ENCODE data around the gene TMEM200C.
"Not testable (repeated sequence)": the region's sequence is repeated elsewhere in the genome, so short reads cannot be mapped to it uniquely, and the experiment has no call there.

Gene TMEM200C

DNA sequence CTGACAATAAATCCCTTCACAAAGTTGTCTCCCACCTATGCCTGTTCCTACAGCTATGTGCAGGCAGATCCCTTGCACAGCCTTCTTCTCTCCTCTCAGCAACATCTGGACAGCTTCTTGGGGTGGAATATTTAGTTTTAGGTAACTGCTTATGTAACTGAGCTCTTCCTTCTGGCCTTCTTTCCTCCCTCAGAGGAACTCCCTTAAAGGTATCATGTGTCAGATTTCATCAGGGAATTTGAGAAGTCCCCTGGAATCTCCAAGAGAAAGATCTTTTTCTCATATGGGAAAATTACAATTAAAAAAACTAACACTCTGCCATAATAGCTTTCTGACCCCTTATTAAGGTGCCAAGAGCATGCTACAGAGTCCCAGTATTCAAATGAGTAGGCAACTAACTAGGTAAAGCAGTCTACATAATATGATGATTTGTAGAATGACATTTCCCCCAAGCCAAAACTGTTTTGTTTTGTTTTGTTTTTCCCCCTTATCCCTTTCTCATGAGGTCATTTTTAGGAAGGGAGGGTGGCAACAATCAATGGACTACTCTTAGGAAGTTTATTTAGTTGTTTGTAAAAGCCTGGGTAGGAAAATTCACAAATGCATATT, 2.4 kb downstream of the TMEM200C start:
- no peak for DNase-seq (ENCODE audit: low read depth in 2 of 2, low spot score in 1 of 2)

DNA sequence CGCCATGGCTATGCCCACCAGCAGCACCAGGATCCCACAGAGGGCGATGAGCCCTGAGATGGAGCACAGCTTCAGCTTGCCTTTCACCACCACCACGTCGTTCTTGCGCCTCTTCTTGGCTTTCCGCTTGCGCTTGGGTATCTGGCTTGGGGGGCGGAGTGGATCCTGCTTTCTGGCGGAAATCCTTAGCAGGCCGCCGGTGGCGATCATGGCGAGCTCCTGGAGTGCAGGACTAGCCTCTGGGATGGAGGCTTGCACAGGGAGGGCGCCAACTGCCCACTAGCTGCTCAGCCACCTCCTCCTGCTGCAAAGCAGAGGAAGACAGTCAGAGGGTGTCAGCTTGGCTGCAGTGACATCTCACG, 3.5 kb downstream of the TMEM200C start:
- no peak for DNase-seq (ENCODE audit: low read depth in 2 of 2, low spot score in 1 of 2)

DNA sequence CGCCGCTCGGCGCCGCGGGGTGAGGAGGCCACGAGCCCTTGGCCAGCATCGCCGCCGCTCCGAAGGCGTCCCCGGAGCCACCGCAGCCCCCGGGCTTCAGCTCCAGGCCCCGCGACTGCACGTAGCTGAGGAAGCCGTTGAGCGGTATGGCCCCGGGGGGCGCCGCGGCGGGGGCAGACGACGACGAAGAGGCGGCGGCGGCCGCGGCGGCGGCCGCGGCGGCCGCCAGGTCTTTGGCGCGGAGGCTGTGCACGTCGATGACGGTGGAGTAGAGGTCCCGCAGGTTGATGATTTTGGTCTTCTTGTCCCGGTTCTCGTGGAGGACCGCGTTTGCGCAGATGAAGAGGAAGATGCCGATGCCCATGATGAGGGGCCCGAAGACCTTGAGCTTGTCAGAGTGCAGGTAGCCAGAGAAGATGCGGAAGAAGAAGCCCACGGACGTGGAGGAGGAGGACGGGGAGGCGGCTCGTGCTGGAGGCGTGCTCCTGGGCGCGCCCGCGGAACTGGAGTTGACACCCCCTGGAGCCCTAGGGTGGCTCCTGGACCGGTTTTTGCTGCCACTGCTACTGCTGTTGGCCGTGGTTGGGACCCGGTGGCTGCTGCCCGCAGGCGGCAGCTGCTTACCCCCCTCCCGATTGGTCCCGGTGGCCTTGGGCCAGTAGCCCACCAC, 4.0 kb downstream of the TMEM200C start:
- DNase-seq (ENCODE audit: low read depth in 2 of 2, low spot score in 1 of 2): no peak

DNA sequence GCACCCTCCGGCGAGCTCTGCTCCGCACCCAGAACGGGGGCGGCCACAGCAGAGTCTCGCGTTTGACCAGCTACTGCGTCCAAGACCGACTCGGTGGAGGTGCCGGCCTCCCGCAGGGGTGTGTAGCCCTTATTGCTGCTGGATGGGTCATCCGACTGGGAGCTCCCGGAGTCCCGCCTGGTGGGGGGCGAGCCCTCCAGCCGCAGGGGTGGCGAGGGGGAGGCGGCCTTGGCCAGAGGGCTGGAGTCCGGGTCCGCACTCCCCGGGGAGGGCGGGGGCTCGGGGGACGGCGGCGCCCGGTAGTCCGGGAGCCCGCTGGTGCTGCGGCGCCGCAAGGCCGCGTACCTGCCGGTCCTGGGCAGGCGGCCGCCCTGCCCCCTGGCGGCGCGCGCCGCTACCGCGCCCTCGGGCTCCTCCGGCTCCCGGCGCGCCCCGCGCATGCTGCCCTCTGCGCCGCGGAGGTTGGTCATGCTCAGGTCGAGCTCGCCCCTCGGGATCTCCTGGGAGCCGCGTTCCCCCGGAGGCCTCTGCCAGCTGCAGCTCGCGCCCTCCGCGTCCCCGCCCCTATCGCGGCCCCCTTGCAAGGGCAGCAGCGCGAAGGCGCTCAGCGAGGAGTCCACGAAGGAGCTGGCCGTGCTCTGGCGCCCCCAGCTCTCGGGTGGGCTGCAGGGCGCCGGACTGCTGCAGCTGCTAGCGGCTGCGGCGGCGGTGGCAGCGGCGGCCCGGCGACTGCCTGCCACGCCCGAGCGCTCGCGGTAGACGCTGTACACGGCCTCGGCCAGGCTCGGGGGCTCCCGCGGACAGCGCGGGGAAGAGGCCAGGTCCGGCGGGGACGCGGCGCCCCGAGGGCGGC, 4.8 kb downstream of the TMEM200C start:
- no peak for DNase-seq (ENCODE audit: low read depth in 2 of 2, low spot score in 1 of 2)

DNA sequence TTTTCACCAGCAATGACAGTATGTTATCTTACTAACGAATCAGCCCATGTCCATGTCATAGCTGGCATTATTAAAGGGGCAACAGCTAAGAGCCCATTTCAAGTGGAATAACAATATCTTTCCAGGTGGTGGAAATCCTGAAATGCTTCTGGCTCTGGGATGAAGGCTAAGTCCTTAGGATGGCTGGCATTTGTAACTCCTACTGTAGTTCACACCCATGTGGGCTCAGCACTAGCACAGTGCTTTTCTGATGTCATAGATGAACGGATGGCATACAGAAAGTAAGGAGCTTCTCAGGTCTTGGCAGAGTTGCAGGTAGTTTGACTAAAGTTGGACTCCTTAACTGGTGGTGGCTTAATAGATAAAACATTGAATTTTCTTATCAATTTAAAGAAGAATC, 10.0 kb downstream of the TMEM200C start:
- DNase-seq (ENCODE audit: low read depth in 2 of 2, low spot score in 1 of 2): no peak

DNA sequence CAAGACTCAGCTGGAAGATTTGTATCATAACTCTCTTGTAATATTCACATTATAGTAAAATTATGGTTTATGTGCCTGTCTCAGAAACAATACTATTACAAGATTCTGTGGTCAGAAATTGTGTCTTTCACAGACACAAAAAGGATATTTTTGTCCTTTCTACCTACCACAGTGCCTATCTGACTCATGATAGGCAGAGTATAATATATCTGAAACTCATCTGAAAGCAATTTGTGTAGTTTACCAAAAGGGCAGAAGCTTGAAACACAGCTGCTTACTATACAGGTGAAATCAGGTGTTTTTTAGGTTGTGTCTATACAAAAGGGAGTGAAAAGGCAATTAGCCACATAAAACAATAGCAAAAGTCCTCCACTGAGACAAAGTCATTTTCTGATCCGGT, 10.9 kb downstream of the TMEM200C start:
- no peak for DNase-seq (ENCODE audit: low read depth in 2 of 2, low spot score in 1 of 2)

DNA sequence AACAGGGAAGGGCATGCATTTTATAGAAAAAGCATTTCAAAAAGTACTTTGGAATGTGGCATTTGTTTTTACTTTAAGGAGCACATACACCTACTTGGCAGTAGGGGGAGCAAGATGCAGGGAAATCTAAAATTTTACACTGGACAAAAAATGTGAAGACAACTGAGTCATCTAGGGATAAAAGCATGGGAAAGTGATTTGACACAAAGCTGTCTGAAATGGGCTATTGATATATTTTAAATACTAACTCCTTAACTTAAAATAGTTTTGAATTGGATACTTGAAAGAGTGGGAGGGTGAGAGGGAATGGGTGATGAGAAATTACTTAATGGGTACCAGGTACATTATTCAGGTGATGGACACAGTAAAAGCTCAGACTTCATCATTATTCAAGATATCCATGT, 15.8 kb downstream of the TMEM200C start:
- no peak for DNase-seq (ENCODE audit: low read depth in 2 of 2, low spot score in 1 of 2)

DNA sequence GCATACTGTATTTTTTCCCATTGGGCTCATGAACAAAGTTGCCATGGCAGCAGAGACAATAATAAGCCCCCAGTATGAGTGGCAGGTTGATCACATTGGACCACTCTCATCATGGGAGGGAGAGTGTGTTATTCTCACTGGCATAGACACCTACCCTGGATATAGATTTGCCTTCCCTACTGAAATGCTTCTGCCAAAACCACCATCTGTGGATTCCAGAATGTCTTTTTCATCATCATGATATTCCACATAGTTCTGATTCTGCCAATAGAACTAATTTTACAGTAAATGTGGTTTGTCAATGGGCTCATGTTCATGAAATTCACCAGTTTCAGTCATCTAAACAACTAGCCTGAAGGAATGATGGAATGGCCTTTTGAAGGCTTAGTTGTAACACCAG, 18.4 kb downstream of the TMEM200C start:
- DNase-seq (ENCODE audit: low read depth in 2 of 2, low spot score in 1 of 2): no peak

DNA sequence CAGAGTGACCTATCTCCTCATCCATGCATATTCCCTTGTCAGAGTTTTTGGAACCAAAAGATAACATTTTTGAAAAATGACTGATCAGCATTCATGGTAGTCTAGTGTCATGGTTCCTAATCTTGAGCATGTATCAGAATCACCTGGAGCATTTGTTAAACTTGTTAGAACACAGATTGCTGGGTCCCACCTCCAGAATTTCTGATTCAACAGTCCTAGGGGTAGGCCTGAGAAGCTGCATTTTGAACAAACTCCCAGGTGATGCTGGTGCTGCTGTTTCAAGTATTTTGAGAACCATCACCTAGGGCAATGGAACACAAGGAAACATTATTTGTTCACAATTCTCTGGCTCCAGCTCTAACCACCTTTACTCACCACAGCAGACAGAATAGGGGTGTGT, 21.0 kb downstream of the TMEM200C start:
- no peak for DNase-seq (ENCODE audit: low read depth in 2 of 2, low spot score in 1 of 2)

DNA sequence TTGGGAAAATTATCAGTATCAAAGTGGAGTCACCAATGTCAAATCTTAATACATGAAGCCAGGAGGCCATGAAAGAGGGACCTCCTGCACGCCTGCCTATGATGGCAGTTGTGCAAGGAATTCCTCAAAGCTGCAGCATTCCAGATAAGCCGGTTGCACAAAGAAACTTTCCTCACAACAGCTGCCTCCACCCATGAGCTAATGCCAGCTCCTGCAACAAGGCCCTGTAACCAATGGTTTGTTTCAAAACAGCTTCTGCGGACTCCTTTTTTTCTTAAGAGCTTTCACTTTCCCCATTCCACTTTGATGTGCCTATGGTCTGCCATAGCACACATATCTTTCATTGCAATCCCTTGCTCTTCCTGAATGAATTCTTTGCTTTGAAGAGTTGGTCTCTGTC, 22.4 kb downstream of the TMEM200C start:
- no peak for DNase-seq (ENCODE audit: low read depth in 2 of 2, low spot score in 1 of 2)

DNA sequence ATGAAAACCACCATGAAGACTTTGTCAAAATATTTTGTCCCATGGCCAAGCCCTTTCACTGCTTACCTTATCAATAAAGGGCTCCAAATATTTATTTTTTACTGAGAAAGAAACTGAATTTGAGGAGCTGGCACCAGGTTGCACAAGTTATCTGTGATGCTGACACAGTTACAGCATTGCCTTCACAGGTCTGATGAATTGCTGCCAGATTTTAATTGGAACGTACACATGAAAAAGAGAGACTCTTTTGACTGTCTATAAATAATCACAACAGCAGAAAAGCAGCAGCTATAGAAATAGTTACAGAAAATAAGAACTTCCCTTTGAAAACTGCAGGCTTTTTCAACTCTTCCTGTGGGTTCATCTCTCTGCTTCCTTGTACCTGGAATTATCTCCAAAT, 23.9 kb downstream of the TMEM200C start:
- no peak for DNase-seq (ENCODE audit: low read depth in 2 of 2, low spot score in 1 of 2)

DNA sequence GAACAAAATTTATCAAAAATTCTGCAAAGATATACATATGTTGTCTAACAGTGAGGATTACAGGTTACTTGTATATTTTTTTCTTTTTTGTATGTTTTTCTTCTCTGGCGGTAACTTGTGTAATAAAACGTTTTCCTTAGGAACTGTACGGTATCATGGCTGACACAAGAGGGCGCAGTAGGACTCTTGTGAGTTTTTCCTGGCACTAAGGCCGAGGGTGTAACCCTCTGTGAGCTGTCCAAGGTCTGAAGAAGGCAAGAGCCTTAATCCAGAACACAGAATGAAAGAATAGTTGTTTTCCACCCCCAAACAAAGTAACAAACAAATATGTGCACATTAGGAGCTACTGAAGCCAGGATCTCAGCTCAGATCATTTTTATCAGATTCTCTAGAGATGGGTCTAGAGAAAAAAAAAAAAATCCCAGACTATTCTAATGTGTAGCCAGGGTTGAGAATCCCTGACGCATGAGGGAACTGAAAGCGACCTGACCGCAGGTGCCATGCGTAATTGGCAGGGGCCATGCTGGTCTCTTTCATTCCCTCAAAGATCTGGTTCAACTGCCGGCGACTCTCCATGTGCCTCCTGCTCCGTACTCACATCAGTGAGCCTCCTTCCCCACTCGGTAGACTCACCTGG, 27.0 kb downstream of the TMEM200C start:
- DNase-seq (ENCODE audit: low read depth in 2 of 2, low spot score in 1 of 2): no peak

DNA sequence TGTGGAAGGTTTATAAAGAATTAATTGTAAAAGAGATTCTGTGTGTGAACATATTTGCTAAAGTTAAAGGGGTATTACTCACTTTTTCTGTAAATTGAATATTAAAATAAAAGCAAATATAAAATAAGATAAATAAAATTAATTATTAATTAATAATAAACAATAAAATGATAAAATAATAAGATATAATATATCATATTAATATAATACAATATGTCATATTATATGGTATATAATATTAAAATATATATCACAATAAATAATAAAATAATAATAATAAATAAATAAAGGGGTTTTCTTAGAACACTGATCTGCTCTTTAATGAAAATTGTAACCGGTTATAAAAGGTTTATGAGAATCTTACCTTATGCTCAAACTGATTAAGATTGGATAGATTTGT, 29.8 kb downstream of the TMEM200C start:
- DNase-seq (ENCODE audit: low read depth in 2 of 2, low spot score in 1 of 2): no peak

DNA sequence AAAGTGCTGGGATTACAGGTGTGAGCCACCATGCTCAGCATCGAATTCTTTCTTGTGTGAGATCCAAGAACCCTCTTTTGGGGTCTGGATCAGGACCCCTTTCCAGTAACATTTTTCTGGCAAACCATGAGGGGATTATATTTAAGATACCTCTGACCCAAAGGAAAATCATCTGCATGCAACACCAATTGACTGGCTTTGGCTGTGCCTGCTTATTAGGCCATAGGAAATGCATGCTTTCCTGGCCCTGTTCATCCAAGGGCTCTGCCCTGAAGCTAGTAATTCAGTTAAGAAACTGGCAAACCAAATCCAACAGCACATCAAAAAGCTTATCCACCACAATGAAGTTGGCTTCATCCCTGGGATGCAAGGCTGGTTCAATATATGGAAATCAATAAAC, 33.2 kb downstream of the TMEM200C start:
- DNase-seq (ENCODE audit: low read depth in 2 of 2, low spot score in 1 of 2): not testable (repeated sequence)

DNA sequence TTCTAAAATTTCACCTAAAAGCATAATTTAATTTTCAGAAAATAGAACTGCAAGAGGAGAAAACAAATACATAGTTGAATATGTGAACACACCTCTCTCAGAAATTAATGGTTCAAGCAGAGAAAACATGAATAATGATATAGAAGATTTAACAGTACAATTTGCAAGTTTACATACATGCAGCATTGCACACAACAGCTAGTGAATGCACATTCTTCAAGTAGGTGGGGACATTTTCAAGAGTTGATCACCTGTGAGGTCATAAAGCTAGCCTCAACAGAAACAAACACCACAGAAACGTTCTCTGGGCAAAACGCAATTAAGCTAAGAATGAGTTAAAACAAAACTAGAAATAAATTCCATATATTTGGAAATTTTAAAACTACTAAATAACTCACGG, 38.1 kb downstream of the TMEM200C start:
- DNase-seq (ENCODE audit: low read depth in 2 of 2, low spot score in 1 of 2): no peak

DNA sequence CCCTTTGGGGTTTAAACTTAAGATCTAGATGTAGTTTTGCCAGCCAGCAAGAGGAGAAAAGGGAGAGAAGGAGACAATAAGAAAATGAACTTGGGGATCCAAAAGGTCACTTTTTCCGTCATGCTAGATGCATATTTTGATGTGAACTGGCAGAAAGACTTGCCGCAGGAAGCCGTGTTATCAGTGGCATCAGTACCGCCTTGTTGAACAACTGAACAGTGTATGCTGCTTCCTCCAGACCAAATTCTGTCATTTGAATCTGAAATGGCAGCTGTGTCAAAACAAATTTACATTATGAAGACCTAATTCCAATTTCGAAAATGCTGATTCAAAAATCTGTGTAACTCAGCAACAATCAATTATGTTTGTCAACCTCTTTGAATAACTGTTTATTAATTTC, 42.1 kb downstream of the TMEM200C start:
- DNase-seq (ENCODE audit: low read depth in 2 of 2, low spot score in 1 of 2): no peak

DNA sequence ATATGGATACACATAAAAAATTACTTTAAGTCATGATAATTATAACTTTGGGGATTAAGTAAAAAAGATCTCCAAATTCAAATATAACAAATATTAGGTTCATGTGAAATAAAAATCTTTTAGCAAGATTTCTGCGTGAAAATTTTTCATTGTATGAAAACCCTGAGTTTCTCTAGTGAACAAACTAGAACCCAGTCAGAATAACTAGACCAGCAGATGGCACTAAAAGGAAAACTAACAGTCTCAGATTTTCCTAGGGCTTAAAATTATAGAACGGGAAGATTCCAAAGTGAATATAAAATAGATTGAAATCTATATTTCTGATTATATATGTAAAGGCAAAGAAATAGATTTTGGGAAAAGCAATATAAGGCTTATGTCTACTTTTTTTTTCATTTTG, 43.3 kb downstream of the TMEM200C start:
- no peak for DNase-seq (ENCODE audit: low read depth in 2 of 2, low spot score in 1 of 2)

DNA sequence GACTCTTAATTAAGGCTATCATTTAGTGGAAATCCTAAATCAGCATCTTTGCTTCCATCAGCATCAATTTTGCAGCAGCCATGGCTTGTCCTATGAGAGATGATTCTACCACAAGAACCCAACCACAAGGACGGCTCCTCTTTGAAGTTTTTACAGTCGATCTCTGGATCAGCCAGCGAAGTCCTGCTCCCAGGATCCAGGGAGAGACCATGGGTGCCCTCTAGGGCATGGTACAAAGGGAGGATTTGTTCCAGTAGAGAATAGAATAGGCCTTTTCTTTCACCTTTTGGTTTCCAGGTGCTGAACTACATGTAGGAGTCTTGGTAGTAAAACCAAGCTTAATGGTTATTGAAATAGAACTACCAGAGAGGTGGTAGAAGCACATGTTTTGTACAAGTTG, 52.7 kb downstream of the TMEM200C start:
- no peak for DNase-seq (ENCODE audit: low read depth in 2 of 2, low spot score in 1 of 2)

DNA sequence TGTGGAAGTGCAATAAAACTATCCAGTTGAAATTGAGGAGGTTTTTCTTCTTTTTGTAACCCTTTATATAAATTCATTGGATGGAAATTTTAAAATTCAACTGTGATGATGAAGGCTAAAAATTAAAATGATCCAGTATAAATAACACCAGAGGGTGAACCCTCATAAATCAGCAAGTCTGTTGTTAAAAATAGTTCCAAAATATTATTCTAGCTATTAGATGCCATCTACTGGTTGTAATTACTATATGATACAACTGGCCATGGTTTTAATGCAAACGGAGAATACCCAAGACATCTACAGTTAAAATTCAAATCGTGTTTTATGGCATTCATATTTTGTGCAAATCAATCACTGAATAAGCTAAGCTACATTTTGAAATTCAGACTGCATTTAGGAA, 53.8 kb downstream of the TMEM200C start:
- DNase-seq (ENCODE audit: low read depth in 2 of 2, low spot score in 1 of 2): no peak

DNA sequence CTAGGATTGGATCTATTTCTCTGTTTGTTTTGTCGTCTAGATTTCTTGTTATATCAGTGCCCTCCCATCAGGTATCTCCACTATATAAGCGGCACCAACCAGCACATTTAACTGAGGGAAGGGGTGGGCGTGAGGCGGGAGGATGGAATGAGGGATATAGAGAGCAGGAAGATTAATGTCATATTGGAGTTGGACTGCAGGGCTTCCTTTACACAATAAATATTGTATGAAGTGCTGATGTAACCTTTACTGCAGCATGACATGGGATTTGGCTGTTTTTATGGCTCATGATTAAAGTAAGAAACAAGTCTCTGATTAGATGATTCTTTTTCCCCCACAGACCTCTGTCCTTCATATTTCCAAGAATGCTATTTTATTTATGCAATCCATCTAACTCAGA, 54.8 kb downstream of the TMEM200C start:
- no peak for DNase-seq (ENCODE audit: low read depth in 2 of 2, low spot score in 1 of 2)

DNA sequence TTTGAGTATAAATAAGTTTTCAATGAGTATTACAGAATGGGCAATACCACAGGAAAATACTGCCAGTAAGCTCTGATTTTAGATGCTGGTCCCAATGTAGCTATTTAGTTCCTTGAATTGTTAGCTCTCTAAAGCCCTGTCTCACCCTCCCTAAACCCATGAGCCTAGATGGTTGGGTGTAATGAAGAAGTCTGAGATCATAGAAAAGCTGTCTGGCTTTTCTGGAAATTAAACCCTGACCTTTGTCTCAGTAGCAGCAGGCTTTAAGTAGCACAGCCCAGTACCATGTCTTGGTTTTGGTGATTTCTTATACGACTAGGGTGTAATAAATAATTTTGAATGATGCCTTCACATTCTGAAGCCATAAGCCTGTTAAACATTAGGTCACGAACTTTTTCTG, 55.3 kb downstream of the TMEM200C start:
- DNase-seq (ENCODE audit: low read depth in 2 of 2, low spot score in 1 of 2): no peak

DNA sequence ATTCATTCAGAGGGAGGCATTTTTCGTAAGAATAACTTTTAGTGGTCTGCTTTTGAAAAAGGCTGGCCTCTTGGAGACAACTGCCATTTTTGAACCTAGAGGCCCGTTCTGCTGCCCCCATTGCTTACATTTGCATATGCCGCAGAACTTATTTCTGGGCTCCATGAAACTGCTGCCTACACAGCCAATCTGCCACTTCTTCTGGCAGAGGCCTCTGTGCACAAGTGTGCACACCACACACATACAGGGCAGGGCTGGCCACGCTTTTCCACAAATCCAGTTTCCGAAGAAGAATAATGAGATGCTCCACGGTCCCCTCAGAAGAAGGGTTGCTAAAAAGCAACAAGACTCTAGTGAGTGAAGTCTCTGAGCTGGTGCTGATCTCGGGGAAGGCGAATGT, 56.2 kb downstream of the TMEM200C start:
- DNase-seq (ENCODE audit: low read depth in 2 of 2, low spot score in 1 of 2): no peak

All from stimulated activated CD8-positive, alpha-beta memory T cell treated with anti-CD3 and anti-CD28 coated beads, Interleukin-4, amount 100 ng/mL, for 1 hour (primary cell).